ENCODE data around the gene KASH5.
A peak's percentile ranks its signal among the peaks of the same experiment; 100 is the strongest.
"Not testable (repeated sequence)": the region's sequence is repeated elsewhere in the genome, so short reads cannot be mapped to it uniquely, and the experiment has no call there.

The KASH5 gene

DNA sequence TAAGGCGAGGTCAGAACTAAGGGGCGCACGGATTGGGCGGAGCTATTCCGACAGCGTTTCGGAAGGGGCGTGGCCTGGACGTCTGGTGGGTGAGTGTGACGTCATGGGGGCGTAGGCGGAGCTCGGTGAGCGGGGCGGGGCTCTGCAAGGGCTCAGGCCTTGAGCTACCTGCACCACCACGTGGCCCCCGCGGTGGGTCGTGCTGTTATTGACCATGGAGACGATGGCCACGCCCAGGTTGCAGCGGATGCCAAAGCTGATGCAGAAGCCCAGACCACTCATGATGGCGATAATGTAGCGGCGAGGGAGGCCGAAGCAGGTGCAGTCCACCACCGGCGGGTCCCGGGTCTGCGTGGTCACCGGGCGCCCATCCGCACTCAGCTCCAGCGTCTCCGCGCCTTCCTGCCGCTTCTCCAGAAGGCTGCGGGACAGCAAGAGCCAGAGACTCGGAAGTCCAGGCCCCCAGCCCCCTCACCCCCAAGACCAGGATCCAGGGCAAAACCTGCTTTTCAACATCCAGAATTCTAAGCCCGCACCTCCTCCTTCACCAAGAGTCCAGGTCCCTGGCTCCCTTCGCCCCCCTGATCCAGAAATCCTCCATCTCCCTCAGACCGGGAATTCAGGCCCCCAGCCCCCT is 48.5 kb downstream of the KASH5 start:
- no peak for DNase-seq (ENCODE audit: low read depth)

GRCh38 chr19:49437231-49437630 is 49.2 kb downstream of the KASH5 start:
- no peak for DNase-seq (ENCODE audit: low read depth)

DNA sequence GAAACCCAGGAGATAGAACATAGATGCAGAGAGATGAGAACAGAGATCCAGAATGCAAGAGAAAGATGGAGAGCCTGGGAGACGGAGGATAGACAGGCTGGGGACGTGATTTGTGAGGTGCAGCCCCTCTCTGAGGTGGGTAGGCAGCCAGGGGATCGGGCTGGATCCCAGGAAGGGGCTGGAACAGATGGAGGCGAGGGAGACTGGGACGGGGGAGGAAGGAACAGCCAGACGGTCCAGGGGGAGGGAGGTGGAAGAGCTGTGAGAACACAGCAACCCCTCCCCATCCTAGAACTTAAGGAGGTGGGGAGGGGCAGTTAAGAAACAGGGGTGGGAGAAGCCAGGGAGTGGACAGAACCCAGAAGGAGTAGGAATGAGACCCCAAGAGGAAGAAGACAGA is 50.2 kb downstream of the KASH5 start:
- DNase-seq (ENCODE audit: low read depth) = no peak

DNA sequence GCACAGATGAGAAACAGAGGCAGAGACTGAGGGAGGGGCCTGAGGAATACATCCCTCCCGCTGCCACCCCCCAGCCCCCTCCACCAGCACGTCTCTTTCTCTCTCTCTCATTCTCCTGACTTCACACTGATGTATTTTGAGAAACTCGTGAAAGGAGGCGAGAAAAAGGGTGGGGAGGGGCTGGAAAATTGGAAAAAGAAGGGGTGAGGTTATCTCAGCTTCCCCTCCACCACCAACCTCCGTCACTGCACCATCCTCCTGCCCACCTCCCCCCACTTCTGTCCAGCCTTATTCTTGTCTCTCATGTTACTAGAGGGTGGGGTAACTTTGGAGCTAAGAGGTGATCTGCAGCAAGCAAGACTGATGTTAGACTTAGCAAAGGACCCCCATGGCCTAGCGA is 51.8 kb downstream of the KASH5 start:
- no peak for DNase-seq (ENCODE audit: low read depth)

DNA sequence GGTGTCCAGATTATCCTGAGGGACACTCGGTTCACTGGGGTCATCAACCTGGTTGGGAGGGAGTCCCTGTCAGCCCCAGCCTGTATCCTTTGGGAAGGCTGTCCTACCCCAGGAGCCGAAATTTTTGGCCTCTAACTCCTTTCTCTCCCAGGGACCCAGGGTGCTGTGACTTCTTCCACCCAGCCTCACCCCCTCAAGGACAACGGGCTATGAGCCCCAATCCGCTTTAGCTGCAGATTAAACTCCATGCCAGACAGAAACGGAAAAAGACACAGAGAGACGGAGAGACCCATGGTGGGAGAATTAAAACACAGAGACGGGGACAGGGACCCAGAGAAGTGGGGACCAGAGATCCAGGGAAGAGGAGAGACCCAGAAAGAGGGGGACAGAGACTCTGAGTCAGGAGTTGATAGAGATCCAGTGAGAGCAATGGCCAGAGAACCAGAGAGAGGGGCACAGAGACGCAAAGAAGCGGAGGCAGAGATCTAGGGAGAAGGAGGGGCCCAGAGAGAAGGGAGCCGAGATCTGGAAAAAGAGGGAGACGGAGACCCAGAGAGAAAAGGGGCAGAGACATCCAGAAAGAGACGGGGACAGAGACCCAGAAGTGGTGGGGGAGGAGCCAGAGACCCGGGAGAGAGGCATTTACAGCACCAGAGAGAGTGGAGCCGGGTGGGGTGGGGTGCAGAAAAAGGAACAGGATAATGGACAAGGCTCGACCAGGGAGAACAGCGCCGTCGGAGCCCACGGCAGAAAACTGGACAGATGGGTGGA is 52.6 kb downstream of the KASH5 start:
- no peak for DNase-seq (ENCODE audit: low read depth)

DNA sequence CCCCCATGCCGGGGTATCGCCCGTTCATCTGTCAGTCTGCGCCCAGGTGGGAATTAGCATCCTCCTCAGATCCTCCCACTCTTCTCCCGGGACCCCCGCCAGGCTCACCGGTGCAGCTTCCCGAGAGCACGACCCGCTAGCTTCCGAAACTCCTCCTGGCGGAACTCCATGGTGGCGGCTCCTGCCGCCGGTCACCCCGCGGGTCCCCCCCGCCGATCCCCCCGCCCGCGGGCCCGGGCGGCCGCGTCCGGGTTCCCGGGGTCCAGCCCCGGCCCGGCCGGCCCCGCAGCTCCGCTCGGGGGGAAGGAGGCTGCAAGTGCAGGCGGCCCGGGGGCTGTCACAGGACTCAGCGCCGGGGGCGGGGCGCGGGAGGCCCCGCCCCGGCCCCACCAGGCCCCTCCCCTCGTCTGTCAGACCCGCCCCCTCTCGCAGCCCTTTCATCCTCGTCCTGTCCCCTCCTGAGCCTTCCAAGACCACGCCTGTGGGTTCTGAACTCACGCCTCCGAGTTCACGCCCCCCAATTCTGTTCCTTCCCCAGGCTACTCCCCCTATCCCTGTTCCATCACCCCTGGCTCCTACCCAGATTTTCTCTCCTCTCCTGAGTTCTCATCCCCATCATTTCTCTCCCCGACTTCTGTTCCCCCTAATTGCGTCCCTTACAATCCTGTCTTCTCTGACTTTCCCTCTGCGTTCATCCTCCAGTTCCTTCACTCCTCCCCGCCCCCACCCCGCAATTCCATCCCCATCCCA is 53.3 kb downstream of the KASH5 start, which contains the start of gene SLC17A7:
TSS of gene SLC17A7 (minus strand) at position 318 of the 750 bp plus-strand sequence. CDS start at position 170, 148 bp downstream.
- no peak for DNase-seq (ENCODE audit: low read depth)

DNA sequence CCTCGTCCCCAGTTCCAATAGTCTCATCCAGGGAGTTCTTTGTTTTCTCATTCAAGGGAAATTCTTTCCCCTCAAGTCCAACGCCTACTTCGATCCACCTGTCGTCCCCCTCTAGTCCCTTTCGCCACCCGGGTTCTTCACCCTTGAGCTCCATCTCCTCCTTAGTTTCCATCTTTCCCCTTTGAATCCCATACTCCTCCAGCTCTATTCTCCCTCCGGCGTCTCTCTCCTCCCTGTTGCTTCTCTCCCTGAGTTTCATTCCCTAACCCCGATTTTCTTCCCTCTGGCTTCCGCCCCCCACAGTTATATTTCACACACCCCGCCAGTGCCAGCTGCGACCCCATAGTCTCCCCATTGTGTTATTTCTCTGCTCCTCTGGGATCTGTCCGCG is 53.9 kb downstream of the KASH5 start:
- no peak for DNase-seq (ENCODE audit: low read depth)

DNA sequence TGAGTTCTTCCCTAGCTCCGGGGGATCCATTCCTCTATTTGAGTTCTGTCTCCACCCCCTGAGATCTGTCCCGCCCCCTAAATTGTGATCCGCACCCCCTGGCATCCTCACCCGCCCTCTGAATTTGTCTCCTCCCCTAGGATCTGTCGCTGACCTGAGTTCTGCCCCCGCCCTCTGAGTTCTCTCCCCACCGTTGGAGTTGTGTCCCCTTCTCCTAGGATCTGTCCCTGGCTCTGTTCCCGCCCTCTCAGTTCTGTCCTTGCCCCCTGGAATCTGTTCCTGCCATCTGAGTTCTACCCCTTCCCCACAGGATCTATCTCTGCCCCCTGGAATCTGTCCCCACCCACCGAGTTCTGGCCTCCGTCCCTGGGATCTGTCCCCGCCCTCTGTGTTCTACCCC is 54.3 kb downstream of the KASH5 start:
- no peak for DNase-seq (ENCODE audit: low read depth)

- DNase-seq (ENCODE audit: low read depth) = peak; percentile 65
Measured at GRCh38 chr19:49442771-49443365, 54.8 kb downstream of the KASH5 start.

DNA sequence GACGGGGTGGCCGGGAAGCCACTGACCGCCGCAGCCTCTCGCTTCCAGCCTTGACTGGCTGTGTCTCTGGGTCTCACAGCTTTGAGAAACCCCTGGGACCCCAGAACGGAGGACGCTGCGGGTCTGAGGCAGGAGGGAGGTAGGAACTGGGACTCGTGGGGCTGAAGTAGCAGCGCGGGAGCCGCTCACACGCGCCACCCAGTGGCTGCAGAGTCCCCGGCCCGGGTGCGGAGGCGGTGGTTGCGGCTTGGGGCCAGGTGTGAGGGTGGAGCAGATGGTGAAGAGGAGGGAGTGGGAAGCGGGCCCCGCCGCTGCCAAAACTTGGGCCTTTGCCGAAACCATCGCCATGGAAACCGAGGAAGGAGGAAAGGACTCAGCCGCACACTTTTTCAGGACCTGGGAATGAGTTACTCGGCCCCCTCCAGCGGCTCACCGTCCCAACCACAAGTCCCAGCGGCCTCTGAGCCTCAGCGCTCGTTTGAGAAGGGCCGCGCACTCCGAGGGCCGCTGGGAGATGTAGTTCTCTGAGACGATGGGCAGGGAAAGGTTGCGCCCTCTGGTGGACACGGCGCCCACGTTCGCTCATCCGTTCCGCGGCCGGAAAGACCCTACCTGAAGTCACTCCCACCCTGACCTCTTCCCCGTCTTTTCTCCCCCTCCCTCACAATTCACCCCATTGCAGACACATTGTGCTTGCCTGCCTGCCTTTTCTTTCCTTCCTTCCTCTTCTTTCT is 55.5 kb downstream of the KASH5 start:
- DNase-seq (ENCODE audit: low read depth) = peak; percentile 91

DNA sequence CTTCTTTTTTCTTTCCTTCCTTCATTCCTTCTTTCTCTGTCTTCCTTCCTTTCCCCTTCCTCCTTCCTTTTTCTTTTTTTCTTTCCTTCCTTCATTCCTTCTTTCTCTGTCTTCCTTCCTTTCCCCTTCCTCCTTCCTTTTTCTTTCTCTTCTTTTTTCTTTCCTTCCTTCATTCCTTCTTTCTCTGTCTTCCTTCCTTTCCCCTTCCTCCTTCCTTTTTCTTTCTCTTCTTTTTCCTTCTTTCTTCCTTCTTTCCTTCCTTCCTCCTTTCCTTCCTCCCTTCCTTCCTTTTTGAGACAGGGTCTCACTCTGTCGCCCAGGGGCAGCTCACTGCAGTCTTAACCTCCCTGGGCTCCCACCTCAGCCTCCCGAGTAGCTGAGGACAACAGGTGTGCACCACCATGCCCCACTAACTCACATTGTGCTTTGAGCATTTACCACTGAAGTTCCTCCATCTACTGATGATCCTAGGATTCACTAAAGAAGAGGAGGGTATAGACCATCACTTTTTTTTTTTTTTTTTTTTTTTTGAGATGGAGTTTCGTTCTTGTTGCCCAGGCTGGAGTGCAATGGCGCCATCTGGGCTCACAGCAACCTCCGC is 56.2 kb downstream of the KASH5 start:
- not testable (repeated sequence) for DNase-seq (ENCODE audit: low read depth)

DNA sequence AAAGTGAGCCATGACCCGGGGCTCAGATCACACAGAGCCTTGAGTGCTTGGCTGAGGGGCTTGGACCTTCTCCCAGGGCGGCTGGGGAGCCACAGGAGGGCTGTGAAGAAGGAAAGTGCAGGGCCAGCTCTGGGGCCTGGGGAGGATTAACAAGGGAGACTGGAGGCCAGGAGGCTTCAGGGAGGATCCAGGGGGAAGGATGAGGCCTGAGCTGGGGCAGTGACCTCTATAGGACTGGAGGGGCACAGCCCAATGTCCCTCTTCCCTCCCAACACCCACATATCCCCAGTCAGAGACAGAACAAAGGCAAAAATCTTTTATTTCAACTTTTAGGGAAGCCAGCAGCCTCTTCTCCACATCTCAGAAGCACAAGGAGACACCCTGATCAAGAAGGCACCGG is 57.9 kb downstream of the KASH5 start:
- no peak for DNase-seq (ENCODE audit: low read depth)

GRCh38 chr19:49447485-49448431 is 59.7 kb downstream of the KASH5 start:
- no peak for DNase-seq (ENCODE audit: low read depth)

GRCh38 chr19:49448432-49448786 is 60.4 kb downstream of the KASH5 start:
- DNase-seq (ENCODE audit: low read depth) = no peak

DNA sequence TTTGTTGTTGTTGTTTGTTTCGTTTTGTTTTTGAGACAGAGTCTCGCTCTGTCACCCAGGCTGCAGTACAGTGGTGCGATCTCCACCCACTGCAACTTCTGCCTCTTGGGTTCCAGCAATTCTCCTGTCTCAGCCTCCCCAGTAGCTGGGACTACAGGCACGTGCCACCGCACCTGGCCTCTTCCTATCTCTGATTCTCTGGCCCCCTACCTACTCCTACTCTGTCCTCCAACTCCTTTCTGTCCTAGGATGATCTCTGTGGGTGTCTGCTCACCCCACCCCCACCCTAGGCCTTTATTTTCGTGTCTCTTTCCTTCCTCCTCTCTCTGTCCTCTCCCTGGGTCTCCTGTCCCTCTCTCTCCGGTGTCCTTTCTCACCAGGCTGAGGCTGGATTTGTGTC is 62.4 kb downstream of the KASH5 start:
- no peak for DNase-seq (ENCODE audit: low read depth)

- DNase-seq (ENCODE audit: low read depth) = peak; percentile 100
Measured at GRCh38 chr19:49451430-49452181, 63.6 kb downstream of the KASH5 start, which contains the start of gene PIH1D1. Gene PIH1D1 (minus strand): TSS chr19:49451814. CDS start chr19:49451574, 240 bp downstream.

- DNase-seq (ENCODE audit: low read depth) = peak; percentile 96
Measured at GRCh38 chr19:49453013-49453756, 65.1 kb downstream of the KASH5 start, which contains the start of gene ALDH16A1. Gene ALDH16A1 (plus strand): TSS chr19:49453225. CDS start chr19:49453332, 107 bp downstream.

GRCh38 chr19:49453757-49454240 is 65.8 kb downstream of the KASH5 start:
- peak; percentile 59 for DNase-seq (ENCODE audit: low read depth)

All from CMK (cell line).